ENCODE results near the gene F13A1. TPM values are rescaled to one million over a fixed set of nuclear protein-coding genes. Genes with fewer than 3 reads are reported as not detected.

The F13A1 gene
- polyA plus RNA-seq (2012; rRNA removed), result not detected in 2 replicates
- polyA plus RNA-seq (2012; cell fraction: cytosol; rRNA removed), result not detected in 2 replicates
- polyA plus RNA-seq (2012; cell fraction: nucleus; rRNA removed), result not detected in 2 replicates

- no peak for DNase-seq
- no peak within 1 kb of the TSS for H2AFZ ChIP-seq (ENCODE audit: low read depth)
- no peaks in the 10 kb centered on the region for H3F3A ChIP-seq (replicated peaks; ENCODE audit: insufficient read depth)
- TF ChIP-seq EZH2phosphoT487 (IDR thresholded peaks at IDR 0.05; ENCODE audit: borderline replicate concordance, low read depth), result no peak
- TF ChIP-seq FOXJ3 (CRISPR knock-in tag; IDR thresholded peaks at IDR 0.05), result no peak
- TF ChIP-seq NRF1 (IDR thresholded peaks at IDR 0.05; ENCODE audit: low read depth, low read length), result no peak
- TF ChIP-seq MXI1 (IDR thresholded peaks at IDR 0.05; ENCODE audit: low read depth, low read length), result no peak
- TF ChIP-seq, protein P1, sequence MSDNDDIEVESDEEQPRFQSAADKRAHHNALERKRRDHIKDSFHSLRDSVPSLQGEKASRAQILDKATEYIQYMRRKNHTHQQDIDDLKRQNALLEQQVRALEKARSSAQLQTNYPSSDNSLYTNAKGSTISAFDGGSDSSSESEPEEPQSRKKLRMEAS (IDR thresholded peaks at IDR 0.05; ENCODE audit: low read depth), result no peak
- TF ChIP-seq RAD21 (IDR thresholded peaks at IDR 0.05; ENCODE audit: low read length), result no peak
- no peak for TF ChIP-seq TEAD4 (IDR thresholded peaks at IDR 0.05; ENCODE audit: borderline replicate concordance, insufficient read depth)
- no peak for TF ChIP-seq SIN3A (IDR thresholded peaks at IDR 0.05; ENCODE audit: borderline replicate concordance, low read depth, low read length)
- no peak for TF ChIP-seq RFX5 (IDR thresholded peaks at IDR 0.05; ENCODE audit: low read length)
- no peaks in the 10 kb centered on the region for H3K9me2 ChIP-seq
- no peak within 1 kb of the TSS for H3K27ac ChIP-seq (ENCODE audit: low read depth in 2 of 2, low read length in 1 of 2)
- no peaks in the 10 kb centered on the region for H3K9me3 ChIP-seq
- CTCF ChIA-PET, result no interaction called here
- H3K4me3 ChIP-seq (ENCODE audit: low read depth in 2 of 2, low read length in 1 of 2), result no peak within 1 kb of the TSS
- 2% methylated on average over 24 of the region's 39 CpGs for WGBS (ENCODE audit: low lambda C conversion rate)
- POLR2A ChIA-PET, result no interaction called here
- peaks cover 24% of the 10 kb centered on the region for H3K27me3 ChIP-seq (ENCODE audit: insufficient read depth)
- no peaks in the 10 kb centered on the region for H3K4me1 ChIP-seq (ENCODE audit: control insufficient read depth in 1 of 2, insufficient read depth in 2 of 2, low read depth in 1 of 2, low read length in 1 of 2)
- no peaks in the 10 kb centered on the region for H4K20me1 ChIP-seq (ENCODE audit: insufficient read depth)
- H3K9ac ChIP-seq, result no peak within 1 kb of the TSS
- H3K79me2 ChIP-seq (ENCODE audit: insufficient read depth), result no peaks in the 10 kb centered on the region
- no peak within 1 kb of the TSS for H3K4me2 ChIP-seq
- H3K36me3 ChIP-seq (replicated peaks in 1 of 2; ENCODE audit: control insufficient read depth in 1 of 2, insufficient read depth in 2 of 2, low read length in 1 of 2), result no peaks in the 10 kb centered on the region
These were observed at the start of gene F13A1 for GRCh38 chr6:6319952-6320811. TSS of gene F13A1 (minus strand) at chr6:6320662. CDS start at chr6:6318664, 1,998 bp downstream.

GRCh38 chr6:6368684-6369052 is 48.2 kb upstream of the F13A1 start:
- H3K4me2 ChIP-seq, result no peak overlapping the region
- TF ChIP-seq YY1 (IDR thresholded peaks at IDR 0.05; ENCODE audit: low read depth), result no peak
- TF ChIP-seq NFIC (IDR thresholded peaks at IDR 0.05; ENCODE audit: borderline replicate concordance), result no peak
- no peak for TF ChIP-seq TEAD4 (IDR thresholded peaks at IDR 0.05; ENCODE audit: borderline replicate concordance, insufficient read depth)
- no peak for TF ChIP-seq SMC3 (IDR thresholded peaks at IDR 0.05; ENCODE audit: low read depth, low read length)
- TF ChIP-seq RAD21 (IDR thresholded peaks at IDR 0.05; ENCODE audit: low read length), result no peak
- no peaks in the 10 kb centered on the region for H4K20me1 ChIP-seq (ENCODE audit: insufficient read depth)
- H3K27me3 ChIP-seq (ENCODE audit: insufficient read depth), result no peaks in the 10 kb centered on the region
- ChIA-PET POLR2A (no interaction called here), CTCF (no interaction called here)
- WGBS (ENCODE audit: low lambda C conversion rate), result 5% methylated on average over 1 of the region's 1 CpG
- H3K4me3 ChIP-seq (ENCODE audit: low read depth in 2 of 2, low read length in 1 of 2), result no peak overlapping the region
- H3K4me1 ChIP-seq (ENCODE audit: control insufficient read depth in 1 of 2, insufficient read depth in 2 of 2, low read depth in 1 of 2, low read length in 1 of 2), result no peaks in the 10 kb centered on the region
- no peak for DNase-seq
- H3K36me3 ChIP-seq (replicated peaks in 1 of 2; ENCODE audit: control insufficient read depth in 1 of 2, insufficient read depth in 2 of 2, low read length in 1 of 2), result no peaks in the 10 kb centered on the region
- H3K9me2 ChIP-seq, result no peaks in the 10 kb centered on the region
- no peaks in the 10 kb centered on the region for H3K9me3 ChIP-seq
- H3F3A ChIP-seq (replicated peaks; ENCODE audit: insufficient read depth), result no peaks in the 10 kb centered on the region
- H3K27ac ChIP-seq (ENCODE audit: low read depth in 2 of 2, low read length in 1 of 2), result no peak overlapping the region
- H2AFZ ChIP-seq (ENCODE audit: low read depth), result no peak overlapping the region
- no peak overlapping the region for H3K9ac ChIP-seq
- H3K79me2 ChIP-seq (ENCODE audit: insufficient read depth), result no peaks in the 10 kb centered on the region

Measured in SK-N-SH (cell line).